GM19328 (cell line): ENCODE measurements around the gene SOX10.

Experiments used
- ATAC-seq: cut with Tn5 transposase; IDR thresholded peaks from one replicate; pipeline ENCODE4 v1.9.1; 2021; ENCODE audit warnings: mild to moderate bottlenecking, moderate library complexity; ENCODE audit not compliant: unreplicated experiment

SOX10 gene

DNA sequence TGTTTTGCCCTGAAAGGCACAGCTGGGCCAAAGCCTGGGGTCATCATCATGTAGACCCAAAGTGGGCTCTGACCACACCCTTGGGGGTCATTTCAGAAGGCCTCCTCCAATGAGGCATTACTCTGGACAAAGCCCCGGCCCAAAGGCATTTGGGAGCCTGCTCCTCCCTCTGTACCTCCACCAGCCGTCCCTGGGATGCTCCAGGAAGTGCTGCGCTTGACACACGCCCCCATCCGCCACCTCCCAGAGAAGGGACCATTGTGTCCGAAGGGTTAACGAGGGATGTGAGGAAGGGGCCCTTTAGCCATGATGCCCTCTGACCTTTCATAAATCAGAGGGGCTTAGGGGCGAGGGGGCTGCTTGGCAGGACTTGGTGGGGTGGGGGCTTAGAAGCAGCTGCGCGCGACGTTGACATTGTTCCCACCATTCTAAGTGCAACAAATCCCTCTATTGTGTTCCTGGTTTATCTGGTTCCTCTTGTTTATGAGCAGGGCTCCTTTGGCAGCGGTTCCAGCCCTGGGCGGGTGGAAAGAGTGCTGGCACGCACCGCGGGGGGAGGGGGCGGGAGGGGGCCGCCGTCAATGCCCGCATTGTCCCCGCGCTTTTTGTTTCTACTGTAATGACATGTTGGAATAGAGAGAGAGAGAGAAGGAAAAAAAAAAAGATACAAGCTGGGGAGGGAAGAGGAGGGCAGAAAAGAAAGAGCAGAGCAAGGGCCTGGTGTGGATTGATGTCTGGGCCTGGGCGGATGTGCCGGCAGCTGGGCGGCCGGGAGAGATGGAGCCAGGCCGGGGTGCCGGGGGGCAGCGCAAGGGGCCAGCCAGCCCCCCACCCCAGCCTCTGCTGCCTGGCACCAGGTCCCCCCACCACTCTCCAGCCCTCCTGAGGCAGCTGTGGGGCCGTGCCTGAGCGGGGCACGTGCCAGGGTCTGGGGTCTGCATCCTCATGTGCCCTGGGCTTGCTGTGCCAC lies 32.1 kb upstream of the SOX10 start:
- no peak for ATAC-seq

DNA sequence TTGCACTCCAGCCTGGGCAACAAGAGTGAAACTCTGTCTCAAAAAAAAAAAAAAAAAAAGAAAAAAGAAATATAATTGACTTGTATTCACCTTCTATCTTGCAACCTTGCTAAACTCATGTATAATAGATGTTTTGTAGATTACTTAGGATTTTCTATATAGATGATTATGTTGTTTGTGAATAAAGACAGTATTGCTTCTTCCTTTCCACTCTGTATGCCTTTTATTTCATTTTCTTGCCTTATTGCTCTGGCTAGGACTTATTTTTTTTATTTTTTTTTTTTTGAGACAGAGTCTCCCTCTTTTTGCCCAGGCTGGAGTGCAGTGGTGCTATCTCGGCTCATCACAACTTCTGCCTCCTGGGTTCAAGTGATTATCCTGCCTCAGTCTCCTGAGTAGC lies 29.7 kb upstream of the SOX10 start:
- ATAC-seq, result no peak

DNA sequence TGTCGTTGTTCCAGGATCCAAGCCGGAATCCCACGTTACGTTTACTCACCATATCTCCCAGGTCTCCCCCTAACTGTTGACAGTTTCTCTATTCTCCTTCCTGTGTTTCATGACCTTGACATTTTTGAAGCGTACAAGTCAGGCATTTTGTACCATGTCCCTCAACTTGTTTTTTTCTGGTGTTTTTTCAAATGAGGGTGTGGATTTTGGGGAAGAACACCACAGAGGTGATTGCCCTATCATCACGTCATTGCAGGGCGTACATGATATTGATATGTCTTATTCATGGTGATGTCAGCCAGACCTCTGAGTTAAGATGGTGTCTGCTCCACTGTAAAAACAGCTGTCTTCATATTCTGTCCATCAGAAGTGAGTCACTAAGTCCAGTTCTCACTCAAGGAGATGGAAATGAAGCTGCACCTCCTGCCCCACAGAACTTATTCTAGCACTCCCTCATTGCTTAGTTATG lies 28.3 kb upstream of the SOX10 start:
- ATAC-seq, result no peak

DNA sequence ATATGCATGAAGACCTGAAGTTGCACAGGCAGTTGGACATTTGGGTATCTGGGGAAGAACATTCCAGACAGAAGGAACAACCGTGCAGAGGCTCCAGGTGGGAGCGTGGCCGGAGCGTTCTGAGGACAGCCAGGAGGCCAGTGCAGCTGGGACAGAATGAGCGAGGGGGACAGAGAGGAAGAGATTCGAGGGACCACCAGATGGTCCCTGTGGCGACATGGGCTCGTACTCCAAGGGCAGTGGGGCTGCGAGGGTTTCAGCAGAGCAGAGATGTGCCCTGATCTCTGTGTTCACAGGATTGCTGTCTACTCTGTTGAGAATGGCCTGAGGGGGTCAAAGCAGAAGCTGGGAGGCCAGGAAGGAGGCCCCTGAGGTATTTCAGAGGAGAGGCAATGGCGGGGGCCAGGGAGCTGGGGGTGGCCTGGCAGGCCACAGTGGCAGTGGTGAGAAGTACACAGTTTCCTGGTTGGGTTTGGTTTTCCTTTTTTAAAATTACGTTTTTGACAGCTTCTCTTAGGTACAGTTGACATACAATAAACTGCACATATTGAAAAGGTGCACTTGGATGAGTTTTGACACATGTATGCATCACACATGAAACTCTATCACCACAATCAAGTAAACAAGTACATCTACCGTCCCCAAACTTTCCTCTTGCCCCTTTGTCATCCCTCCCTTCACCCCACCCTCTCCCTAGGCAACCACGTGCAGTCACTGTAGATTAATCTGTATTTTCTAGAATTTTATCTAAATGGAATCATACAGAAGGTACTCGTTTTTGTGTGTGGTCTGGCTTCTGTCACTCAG lies 24.8 kb upstream of the SOX10 start:
- ATAC-seq, result no peak

DNA sequence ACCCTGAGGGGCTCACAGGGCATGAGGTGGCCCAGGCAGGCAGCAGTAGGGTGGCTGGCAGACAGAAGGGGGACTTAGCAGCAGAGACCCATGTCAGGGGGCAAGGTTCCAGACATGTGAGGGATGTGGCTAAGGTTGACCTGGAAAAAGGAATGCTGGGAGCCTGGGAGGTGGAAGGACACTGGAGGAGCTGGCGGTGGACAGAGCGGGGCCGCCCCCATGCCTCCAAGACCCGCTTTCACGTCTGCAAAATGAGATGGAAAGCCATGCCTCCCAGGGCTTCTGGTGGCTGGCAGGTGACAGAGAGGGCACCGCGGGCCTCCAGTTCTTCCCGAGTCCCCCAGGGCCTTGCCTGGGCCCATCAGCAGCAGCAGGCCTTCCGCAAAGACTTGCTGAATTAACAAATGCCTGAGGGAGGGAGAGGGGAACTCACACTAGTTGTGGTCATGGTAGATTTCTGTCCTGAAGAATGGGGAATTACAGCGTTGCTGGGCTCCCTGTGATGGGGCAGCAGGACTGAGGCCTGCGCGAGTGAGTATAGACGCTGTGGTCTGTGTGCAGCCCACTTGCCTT lies 23.1 kb upstream of the SOX10 start:
- ATAC-seq, result no peak

DNA sequence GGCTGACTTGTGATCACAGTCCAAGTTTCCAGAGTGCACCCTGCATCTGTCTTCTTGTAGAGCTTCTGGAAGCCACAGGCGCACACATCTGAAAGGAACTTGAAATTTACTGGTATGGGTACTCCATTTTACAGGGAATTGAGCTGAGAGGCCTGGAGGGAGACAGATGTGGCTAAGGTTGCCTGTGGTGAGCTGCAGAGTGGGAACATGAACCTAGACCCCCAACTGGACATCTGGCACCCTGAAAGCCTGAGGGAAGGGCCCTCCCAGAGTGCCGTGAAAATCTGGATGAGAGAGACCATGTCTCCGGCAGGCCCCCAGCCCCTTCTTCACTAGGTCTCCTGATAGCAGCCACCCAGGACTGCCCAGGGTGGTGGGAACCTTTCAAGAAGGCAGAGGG lies 22.6 kb upstream of the SOX10 start:
- ATAC-seq, result no peak

DNA sequence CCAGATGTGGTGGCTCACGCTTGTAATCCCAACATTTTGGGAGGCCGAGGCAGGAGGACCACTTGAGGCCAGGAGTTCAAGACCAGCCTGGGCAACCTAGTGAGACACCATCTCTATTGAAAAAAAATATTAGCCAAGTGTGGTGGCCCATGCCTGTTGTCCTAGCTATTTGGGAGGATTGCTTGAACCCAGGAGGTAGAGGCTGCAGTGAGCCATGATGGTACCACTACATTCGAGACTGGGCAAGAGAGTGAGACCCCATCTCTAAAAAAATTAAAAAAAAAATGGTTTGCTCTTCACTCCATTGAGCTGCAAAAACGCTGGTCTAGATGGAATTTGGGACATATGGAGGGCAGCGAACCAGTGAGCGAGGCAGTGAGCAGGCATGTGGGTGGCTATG lies 21.6 kb upstream of the SOX10 start:
- ATAC-seq, result no peak

DNA sequence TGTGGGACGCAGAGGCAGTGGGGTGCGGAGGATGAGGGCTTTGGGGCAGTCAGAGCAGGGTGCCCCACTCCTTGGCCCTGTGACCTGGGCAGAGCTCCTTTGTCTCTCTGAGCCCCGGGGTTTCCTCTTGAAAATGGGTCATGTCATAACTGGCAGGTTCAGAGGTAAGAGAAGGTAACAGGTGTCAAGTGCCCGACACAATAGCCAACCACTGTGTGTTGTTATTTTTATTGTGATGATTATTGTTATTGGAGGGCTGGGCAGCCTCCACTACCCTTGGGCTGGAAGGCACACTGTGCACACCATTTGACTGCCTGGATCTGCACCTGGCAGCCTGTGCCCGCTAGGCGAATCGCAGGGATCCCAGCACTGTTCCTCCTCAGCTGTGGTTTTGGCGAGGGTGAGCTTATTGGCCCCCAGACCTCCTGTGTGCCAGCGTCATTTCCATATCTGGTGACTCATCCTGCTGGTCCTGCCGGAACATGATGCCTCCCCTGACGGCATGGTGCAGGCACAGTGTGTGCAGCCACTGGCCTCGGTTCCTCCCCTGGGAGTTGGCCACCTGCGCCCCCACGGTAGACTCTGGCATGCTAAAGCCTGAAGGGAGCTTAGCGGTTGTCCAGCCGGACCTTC lies 15.4 kb upstream of the SOX10 start:
- no peak for ATAC-seq

DNA sequence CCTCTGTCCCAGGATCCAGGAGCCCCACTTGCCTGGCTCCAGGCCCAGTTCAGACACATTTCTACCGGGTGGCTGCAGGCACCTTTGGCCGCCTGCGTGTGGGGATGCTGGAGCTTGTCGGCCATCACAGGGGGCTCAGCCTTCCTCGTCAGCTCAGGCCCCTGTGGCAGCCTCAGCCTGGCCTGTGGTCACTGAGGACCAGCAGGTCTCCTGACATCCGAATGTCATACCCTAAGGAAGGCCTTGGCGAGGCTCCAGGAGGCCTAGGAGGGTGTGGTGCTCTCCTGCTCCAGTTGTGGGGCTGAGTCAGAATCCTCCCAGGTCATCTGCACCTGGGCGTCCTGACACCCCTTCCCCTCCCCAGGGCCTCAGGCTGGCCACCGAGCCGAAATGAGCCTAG lies 14.9 kb upstream of the SOX10 start:
- no peak for ATAC-seq

DNA sequence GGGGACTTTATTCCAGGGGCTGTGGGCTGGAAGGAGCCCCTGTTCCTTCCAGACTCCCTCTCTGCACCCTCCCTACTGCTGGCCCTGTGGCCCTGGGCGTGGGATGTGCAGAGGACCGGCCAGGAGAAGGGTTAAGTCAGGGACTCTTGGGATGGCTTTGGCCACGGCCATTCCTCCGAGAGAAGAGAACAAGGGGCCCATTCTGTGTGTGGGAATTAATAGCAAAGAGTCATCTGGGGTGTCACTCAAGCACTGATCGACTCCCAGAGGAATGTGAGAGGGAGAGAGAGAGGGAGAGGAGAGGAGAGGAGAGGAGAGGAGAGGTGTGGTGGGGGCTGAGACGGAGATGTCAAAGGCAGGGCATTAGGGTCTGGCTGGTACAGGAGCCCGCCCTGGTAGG lies 14.2 kb upstream of the SOX10 start:
- ATAC-seq, result no peak

DNA sequence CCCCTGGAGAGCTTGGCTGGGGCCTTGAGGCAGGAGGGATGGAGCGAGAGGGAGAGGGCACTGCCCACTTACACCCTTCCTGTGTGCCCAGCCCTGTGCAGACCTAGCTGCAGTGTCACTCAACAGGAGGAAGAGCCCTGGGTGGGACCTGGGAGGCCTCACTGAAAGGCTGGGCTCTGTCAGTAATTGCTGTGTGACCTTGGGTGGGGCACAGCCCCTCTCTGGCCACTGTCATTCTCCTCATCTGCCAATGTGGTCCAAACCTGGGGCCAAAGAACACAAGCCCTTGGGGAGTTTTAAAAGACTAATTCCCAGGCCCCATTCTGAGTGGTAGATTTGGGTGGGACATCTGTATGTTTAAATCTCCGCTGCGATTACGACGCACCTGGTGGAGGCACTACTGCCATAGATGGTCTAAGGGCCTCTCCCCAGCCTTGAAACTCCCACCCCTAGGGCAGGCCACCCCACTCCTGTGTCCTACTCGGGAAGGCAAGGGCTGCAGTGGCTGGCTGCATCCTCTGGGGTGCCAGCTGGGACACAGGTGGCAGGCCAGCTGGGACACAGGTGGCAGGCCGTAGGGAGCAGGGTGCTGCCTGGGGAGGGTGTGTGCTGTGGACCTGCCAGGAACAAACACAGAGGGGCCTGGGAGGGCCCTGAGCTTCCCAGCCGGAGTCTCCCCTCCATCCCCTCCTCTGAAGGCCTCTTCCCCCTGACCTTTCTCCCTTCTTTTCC lies 12.3 kb upstream of the SOX10 start:
- no peak for ATAC-seq

DNA sequence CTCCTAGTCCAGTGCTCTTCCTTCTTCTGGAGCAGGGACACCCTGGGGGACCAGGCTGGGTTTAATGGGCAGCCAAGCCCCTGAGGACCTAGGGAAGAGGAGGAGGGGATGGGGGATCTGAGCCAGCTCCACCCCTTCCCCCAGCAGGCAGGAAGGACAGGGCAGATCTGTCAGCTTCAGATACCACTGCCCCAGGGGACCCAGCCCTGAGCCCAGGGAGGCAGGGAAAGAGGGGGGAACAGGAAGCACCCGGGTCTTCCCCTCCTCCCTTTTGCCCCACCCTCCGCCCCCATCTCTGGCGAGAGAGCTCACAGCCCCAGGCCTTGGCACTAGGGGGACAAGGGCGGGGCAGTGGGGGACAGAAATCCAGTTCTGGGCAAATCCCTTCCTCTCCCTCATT lies 11.7 kb upstream of the SOX10 start:
- ATAC-seq, result no peak

DNA sequence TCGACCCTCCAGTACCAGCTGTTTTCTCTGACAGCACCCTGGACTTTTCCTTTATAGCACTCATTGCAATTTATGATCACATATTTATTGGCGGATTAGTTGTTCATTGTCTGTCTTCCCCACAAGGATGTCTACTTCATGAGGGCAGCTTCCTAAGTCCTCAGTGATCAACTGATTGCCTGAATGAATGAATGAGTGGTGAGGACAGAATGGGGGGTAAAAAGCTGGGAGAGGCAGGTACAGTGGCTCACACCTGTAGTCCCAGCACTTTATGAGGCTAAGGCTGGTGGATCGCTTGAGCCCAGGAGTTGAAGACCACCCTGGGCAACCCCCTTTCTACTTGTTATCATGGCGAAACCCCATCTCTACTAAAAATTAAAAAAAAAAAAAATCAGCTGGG lies 11.1 kb upstream of the SOX10 start:
- ATAC-seq, result no peak

DNA sequence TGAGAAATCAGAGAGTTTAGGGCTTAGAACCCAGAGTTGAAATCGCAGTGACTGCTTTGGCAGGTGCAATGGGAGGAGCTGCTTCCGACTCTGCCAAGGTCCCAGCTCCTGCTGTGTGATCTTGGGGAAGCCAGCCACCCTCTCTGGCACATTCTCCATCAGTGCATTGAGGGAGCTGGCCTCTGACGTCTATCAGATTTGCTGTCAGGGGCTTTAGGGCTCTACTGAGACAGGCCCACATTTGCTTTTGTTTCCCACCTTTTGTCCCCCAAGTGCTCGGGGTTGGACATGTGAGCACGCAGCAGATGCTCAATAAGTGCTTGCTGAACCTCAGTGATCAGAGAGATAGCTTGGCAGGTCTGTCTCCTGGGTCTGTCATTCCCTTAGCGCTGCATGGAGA lies 10.6 kb upstream of the SOX10 start:
- ATAC-seq, result no peak

DNA sequence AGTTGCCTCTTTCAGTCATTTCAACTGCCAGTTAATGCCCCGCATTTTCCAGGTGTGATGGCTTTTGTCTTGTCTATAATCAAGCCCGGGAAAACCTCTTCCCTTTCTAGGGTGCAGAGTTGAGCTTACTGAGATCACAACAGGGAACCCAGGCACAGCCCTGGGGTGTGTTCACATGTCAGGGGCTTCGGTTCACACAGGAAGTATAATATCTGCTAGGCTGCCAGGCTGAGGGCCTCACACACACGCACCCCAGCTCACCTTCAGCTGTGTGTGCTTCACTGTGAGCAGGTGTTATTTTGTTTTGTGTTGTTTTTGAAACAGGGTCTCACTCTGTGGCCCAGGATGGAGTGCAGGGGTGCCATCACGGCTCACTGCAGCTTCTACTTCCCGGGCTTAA lies 9.7 kb upstream of the SOX10 start:
- no peak for ATAC-seq

DNA sequence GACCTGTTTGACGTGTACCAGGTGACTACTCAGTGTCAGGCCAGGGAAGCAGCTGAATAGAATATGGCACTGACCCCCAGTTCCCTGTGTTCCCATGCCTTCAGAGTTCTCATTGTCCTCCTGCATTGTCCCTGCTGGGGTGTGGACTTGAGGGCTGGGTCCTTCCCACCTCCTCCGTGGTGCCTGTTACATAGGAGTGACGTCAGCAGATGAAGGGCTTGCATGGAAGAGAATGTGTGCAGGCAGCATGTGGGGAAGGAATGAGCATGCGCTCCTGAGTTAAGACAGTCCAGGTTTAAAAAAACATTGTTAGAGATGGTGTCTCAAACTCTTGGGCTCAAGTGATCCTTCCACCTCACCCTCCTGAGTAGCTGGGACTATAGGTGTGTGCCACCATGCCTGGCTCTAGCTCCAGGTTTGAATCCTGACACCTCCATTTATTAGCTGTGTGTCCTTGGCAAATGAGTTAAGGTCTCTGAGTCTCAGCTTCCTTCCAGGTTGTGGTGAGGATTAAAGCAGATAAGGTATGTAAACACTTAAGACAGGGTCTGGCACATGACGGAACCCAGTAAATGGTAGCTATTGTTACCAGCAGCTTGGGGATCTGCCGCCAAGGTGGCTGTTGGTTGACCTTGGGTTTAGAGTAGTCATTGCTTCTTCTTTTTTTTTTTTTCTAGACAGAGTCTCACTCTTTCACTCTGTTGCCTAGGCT lies 7.5 kb upstream of the SOX10 start:
- ATAC-seq, result no peak

DNA sequence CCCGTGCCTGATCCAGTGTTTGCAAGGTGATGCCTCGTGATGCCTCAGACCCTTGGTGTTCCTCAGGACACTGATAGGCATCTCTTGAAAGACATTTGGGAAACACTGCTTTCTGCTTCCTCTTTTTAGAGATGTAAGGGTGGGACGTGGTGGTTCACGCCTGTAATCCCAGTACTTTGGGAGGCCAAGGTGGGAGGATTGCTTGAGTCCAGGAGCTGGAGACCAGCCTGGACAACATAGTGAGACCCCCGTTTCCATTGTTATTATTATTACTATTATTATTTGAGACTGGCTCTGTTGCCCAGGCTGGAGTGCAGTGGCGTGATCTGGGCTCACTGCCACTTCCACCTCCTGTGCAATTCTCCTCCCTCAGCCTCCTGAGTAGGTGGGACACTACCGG lies 6.5 kb upstream of the SOX10 start:
- ATAC-seq, result no peak

DNA sequence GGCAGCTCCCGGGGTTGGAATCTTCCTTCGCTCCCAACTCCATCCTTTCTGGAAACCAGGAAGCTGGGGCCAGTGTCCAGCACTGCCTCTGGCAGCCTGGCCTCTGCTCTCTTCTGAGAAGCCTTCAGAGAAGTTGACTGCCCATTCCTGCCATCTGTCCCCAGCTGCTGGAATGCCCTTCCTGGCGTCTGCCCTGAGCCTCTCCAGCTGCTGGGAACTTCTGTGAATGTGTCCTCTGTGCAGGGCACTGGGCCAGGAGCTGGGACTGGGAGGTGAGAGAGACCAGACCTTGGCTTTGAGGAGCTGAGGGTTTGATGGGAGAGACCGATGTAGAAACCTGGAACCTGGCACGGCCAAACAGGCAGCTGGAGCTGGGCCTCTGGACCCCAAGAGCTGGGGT lies 5.9 kb upstream of the SOX10 start:
- ATAC-seq, result no peak

DNA sequence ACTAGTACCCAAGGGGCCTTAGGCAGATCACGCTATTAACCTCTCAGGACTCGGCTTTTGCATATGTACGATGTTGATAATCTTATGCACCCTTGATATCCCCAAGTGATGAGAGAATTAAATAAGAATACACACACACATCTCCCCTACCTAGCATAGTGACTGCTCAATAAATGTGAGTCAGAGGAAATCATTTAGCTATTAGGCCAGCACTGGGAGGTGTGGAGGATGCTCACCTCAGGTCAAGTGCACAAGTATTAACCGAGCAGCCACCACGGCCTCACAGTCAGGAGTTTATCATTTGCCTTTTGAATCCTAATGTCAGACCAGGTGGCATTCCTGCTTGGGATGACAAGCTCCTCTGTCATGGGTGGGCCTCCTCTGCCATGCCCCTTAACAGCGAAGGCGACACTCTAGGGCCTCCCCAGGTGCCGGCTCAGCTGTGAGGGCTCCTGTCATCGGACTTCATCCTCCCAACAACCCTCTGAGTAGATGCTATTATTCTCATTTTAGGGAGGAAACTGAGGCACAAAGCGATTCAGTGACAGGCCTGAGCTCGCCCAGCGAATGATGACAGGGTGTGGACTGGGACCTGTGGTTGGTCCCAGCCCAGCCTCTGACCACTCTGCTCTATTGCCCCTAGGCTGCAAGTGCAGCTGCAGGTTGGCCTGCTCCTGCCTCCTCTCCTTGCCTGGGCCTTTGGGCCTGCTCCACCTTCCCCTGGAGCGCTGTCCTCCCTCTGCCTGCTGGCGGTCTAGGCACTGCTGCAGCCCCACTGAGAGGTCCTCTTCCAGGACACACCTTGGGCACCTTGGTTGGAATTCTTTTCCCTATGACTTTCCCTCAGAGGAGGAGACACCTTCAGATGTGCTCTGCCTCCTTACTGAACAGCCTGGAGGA lies 5.0 kb upstream of the SOX10 start:
- ATAC-seq, result no peak
